Hepatocyte (in vitro differentiated cells): ENCODE measurements around the gene FGFBP3. TPM values are rescaled to one million over a fixed set of nuclear protein-coding genes. Genes with fewer than 3 reads are reported as not detected.
A peak's percentile ranks its signal among the peaks of the same experiment; 100 is the strongest.

Source experiments
- DNase-seq: peaks from one replicate; pipeline ENCODE4 v3.0.0-alpha.2; 2016; ENCODE audit warnings: low spot score
- H2AFZ ChIP-seq: fragments of 200-600 bp; sonication (generic); 2 replicates; pipeline ENCODE4 v1.6.0; 2016; ENCODE audit warnings: antibody characterized with exemption, mild to moderate bottlenecking
- H3K27ac ChIP-seq: fragments of 200-600 bp; sonication (generic); 2 replicates; pipeline ENCODE4 v1.5.1; 2016; ENCODE audit warnings: mild to moderate bottlenecking
- H3K27me3 ChIP-seq: fragments of 200-600 bp; sonication (generic); 2 replicates; pipeline ENCODE4 v1.6.1; 2016
- H3K36me3 ChIP-seq: fragments of 200-600 bp; sonication (generic); replicated peaks from 2 replicates; pipeline ENCODE4 v1.5.1; 2016; ENCODE audit warnings: low read depth; ENCODE audit not compliant: insufficient read depth
- H3K4me1 ChIP-seq: fragments of 200-600 bp; sonication (generic); 2 replicates; pipeline ENCODE4 v1.5.1; 2016; ENCODE audit warnings: mild to moderate bottlenecking, moderate library complexity; ENCODE audit not compliant: insufficient read depth
- H3K4me2 ChIP-seq: fragments of 200-600 bp; sonication (generic); 2 replicates; pipeline ENCODE4 v1.6.0; 2016
- H3K4me3 ChIP-seq: fragments of 200-600 bp; sonication (generic); 2 replicates; pipeline ENCODE4 v1.5.1; 2016; ENCODE audit warnings: mild to moderate bottlenecking
- H3K79me2 ChIP-seq: fragments of 200-600 bp; sonication (generic); 2 replicates; pipeline ENCODE4 v1.6.0; 2017; ENCODE audit warnings: mild to moderate bottlenecking
- H3K9me2 ChIP-seq: fragments of 200-600 bp; sonication (generic); replicated peaks from 2 replicates; pipeline ENCODE4 v1.6.0; 2017; ENCODE audit warnings: mild to moderate bottlenecking; ENCODE audit not compliant: insufficient read depth
- H3K9me3 ChIP-seq: fragments of 200-600 bp; sonication (generic); 2 replicates; pipeline ENCODE4 v1.5.1; 2016; ENCODE audit warnings: low read depth, mild to moderate bottlenecking
- H4K20me1 ChIP-seq: fragments of 200-600 bp; sonication (generic); 2 replicates; pipeline ENCODE4 v1.6.0; 2016; ENCODE audit warnings: mild to moderate bottlenecking; ENCODE audit not compliant: insufficient read depth, poor library complexity, severe bottlenecking
- EZH2 ChIP-seq: fragments of 200-600 bp; sonication (generic); IDR thresholded peaks from 2 replicates; pipeline ENCODE4 v1.6.1; 2016; ENCODE audit warnings: antibody characterized with exemption, mild to moderate bottlenecking, borderline replicate concordance
- EZH2phosphoT487 ChIP-seq: fragments of 200-600 bp; sonication (generic); IDR thresholded peaks from one replicate; pipeline ENCODE4 v1.6.1; 2018; ENCODE audit warnings: antibody characterized with exemption, mild to moderate bottlenecking, low read depth, moderate library complexity; ENCODE audit not compliant: unreplicated experiment, severe bottlenecking
- whole genome bisulfite sequencing: methylation state at CpG from one replicate; pipeline ENCODE4 v1.1.6; 2016; ENCODE audit warnings: low lambda C conversion rate; ENCODE audit errors: missing lambda C conversion rate; 5-methylcytosine and 5-hydroxymethylcytosine counted together
- polyA plus RNA-seq: library from polyadenylated mRNA; unstranded; fragments of >200 nt; fragmentation: Nextera tagmentation; extraction: Ambion mirVana; gene quantifications from 2 replicates; pipeline ENCODE4 v1.2.1, GENCODE V29; 2016
- total RNA-seq: library from RNA; depleted of rRNA; stranded (reverse); fragments of >200 nt; gene quantifications from 2 replicates; pipeline ENCODE4 v1.2.3, GENCODE V29; 2014
- TF ChIP-seq, protein P1 (sequence below): fragments of 200-600 bp; sonication (generic); IDR thresholded peaks from 2 replicates; pipeline ENCODE4 v1.5.1; 2016; ENCODE audit warnings: antibody characterized with exemption, mild to moderate bottlenecking; ENCODE audit not compliant: poor library complexity

Gene FGFBP3, protein sequence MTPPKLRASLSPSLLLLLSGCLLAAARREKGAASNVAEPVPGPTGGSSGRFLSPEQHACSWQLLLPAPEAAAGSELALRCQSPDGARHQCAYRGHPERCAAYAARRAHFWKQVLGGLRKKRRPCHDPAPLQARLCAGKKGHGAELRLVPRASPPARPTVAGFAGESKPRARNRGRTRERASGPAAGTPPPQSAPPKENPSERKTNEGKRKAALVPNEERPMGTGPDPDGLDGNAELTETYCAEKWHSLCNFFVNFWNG
- 1.5 and 2.4 TPM in 2 replicates for total RNA-seq
- 2.6 and 5.6 TPM in 2 replicates for polyA plus RNA-seq

DNA sequence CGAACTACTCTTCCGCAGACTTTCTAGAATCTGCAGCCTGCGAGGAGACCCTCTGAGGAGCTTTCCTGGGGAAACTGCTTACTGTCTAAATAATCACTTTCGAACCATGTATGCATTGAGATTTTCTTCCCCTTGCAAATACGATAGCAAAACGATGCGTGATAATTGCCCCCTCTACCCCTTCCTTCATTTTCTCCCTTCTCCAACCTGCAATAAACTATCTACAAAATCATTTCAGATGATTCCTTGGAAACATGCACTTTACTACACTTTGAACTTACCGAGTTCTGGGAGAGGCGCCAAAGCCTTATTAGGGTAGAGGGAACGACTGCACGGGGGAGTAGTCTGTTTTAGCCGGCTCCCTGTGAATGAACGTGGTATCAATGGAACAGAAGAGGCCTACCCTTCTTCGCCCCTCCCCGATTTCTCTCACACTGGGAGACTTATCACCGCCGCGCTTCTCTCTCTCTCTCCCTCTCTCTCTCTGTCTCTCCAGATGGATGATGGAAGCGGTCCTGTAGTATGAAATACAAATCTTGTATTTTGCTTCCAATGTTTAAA is at the start of gene FGFBP3:
FGFBP3 (minus strand) TSS at position 370 of the 561 bp plus-strand sequence. CDS start 517 bp downstream, outside the sequence.
- Histone ChIP-seq H3K9me2 (no peaks in the 10 kb centered on the region), H3K27ac (peak within 1 kb of the TSS; percentile 22), H2AFZ (peak within 1 kb of the TSS; percentile 85), H3K9me3 (no peaks in the 10 kb centered on the region), H4K20me1 (no peaks in the 10 kb centered on the region), H3K36me3 (no peaks in the 10 kb centered on the region), H3K4me2 (peak within 1 kb of the TSS; percentile 92), H3K27me3 (no peaks in the 10 kb centered on the region), H3K79me2 (peaks cover 8% of the 10 kb centered on the region), H3K4me3 (peak within 1 kb of the TSS; percentile 94), H3K4me1 (peaks cover 8% of the 10 kb centered on the region)
- WGBS = 2% methylated on average over 19 of the region's 19 CpGs
- DNase-seq = peak; percentile 56
- TF ChIP-seq EZH2phosphoT487 = no peak
- no peak for TF ChIP-seq EZH2
- TF ChIP-seq, protein P1, sequence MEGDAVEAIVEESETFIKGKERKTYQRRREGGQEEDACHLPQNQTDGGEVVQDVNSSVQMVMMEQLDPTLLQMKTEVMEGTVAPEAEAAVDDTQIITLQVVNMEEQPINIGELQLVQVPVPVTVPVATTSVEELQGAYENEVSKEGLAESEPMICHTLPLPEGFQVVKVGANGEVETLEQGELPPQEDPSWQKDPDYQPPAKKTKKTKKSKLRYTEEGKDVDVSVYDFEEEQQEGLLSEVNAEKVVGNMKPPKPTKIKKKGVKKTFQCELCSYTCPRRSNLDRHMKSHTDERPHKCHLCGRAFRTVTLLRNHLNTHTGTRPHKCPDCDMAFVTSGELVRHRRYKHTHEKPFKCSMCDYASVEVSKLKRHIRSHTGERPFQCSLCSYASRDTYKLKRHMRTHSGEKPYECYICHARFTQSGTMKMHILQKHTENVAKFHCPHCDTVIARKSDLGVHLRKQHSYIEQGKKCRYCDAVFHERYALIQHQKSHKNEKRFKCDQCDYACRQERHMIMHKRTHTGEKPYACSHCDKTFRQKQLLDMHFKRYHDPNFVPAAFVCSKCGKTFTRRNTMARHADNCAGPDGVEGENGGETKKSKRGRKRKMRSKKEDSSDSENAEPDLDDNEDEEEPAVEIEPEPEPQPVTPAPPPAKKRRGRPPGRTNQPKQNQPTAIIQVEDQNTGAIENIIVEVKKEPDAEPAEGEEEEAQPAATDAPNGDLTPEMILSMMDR = no peak

DNA sequence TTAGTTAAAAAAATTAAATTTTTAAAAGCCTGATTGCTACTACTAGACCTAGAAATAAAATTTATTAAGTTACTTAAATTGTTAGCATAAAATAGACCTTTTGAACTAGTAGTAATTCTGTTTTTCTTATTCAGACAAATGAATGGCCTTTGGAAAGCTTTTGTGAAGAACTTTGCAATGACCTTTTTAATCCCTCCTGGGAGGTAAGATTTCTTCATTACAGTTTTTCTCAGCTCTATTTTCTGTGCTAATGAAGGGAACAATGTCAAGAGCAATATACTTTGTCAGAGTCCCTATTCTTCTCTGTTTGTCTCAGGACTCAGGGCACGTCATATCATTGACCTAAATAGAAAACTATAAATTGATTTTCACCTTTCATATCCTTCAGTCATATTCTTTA is 47.8 kb upstream of the FGFBP3 start:
- Histone ChIP-seq H3K36me3 (peaks cover 5% of the 10 kb centered on the region), H3K27me3 (no peaks in the 10 kb centered on the region), H3K4me1 (no peaks in the 10 kb centered on the region), H2AFZ (no peak overlapping the region), H3K9me2 (no peaks in the 10 kb centered on the region), H3K27ac (no peak overlapping the region), H3K4me3 (no peak overlapping the region), H3K4me2 (no peak overlapping the region), H3K9me3 (no peaks in the 10 kb centered on the region), H4K20me1 (no peaks in the 10 kb centered on the region), H3K79me2 (no peaks in the 10 kb centered on the region)
- DNase-seq = no peak
- WGBS = 93% methylated on average over 1 of the region's 1 CpG
- TF ChIP-seq EZH2phosphoT487 (no peak), EZH2 (no peak)
- TF ChIP-seq, protein P1 = no peak

DNA sequence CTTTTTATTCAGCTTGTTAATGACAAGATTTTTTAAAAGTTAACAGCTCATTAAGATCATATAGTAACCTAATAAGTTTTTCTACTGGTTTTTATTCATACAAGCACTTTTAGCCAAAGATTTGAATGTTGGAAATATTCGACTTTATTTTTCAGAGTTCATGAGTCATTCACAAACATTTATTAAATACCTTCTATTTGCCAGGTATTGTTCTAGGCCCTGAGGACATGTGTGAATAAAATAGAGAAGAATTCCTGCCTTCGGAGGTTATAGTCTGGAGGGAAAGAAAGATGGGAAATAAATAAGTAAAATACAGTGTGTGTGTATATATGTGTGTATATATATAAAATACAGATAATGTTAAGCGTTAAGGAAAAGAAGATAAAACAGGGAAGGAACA is 45.8 kb upstream of the FGFBP3 start:
- TF ChIP-seq, protein P1 = no peak
- TF ChIP-seq EZH2 = no peak
- TF ChIP-seq EZH2phosphoT487 = no peak
- no peak overlapping the region for H2AFZ ChIP-seq
- H3K4me3 ChIP-seq = no peak overlapping the region
- no peaks in the 10 kb centered on the region for H3K9me3 ChIP-seq
- H3K4me2 ChIP-seq = no peak overlapping the region
- no peaks in the 10 kb centered on the region for H3K27me3 ChIP-seq
- 89% methylated on average over 3 of the region's 3 CpGs for WGBS
- H3K27ac ChIP-seq = no peak overlapping the region
- no peaks in the 10 kb centered on the region for H3K4me1 ChIP-seq
- H3K9me2 ChIP-seq = no peaks in the 10 kb centered on the region
- no peak for DNase-seq
- H3K36me3 ChIP-seq = peaks cover 9% of the 10 kb centered on the region
- peaks cover 4% of the 10 kb centered on the region for H3K79me2 ChIP-seq
- H4K20me1 ChIP-seq = no peaks in the 10 kb centered on the region
